Measurements from ENCODE around the gene IL22RA1.
A peak's percentile ranks its signal among the peaks of the same experiment; 100 is the strongest.

IL22RA1 gene

DNA sequence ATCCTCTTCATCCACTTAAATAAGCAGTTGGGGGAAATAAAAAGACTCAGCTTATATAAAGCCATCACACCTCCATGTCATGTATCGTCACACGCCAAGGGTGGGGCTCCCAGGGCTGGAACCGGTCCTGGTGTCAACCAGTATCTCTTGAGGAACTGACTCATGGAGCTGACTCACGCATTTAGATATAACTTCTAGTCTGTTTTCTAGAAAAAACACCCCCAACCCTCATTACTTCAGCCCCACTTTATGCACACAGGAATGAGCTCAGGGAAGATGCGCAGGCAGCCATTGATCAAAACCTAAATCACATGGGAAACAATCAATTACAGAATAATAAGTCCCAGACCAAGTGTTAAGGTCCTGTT is 6.9 kb upstream of the IL22RA1 start:
- Histone ChIP-seq H3K27ac (no peak overlapping the region), H3K9ac (no peak overlapping the region), H3K4me3 (IDR thresholded peaks at IDR 0.05; ENCODE audit: insufficient read depth, low read depth, low read length) (no peak overlapping the region), H3K27me3 (ENCODE audit: insufficient read depth, low read depth) (no peaks in the 10 kb centered on the region), H3K79me2 (ENCODE audit: insufficient read depth, low read depth) (no peaks in the 10 kb centered on the region), H3K36me3 (ENCODE audit: insufficient read depth) (no peaks in the 10 kb centered on the region), H2AFZ (ENCODE audit: low read depth) (peak overlapping the region; percentile 77; the same call in 1 of the 2 replicates), H4K20me1 (ENCODE audit: insufficient read depth) (no peaks in the 10 kb centered on the region), H3K4me1 (ENCODE audit: low read depth, poor library complexity, severe bottlenecking) (peaks cover 14% of the 10 kb centered on the region), H3K4me2 (no peak overlapping the region)
- TF ChIP-seq, protein P1, sequence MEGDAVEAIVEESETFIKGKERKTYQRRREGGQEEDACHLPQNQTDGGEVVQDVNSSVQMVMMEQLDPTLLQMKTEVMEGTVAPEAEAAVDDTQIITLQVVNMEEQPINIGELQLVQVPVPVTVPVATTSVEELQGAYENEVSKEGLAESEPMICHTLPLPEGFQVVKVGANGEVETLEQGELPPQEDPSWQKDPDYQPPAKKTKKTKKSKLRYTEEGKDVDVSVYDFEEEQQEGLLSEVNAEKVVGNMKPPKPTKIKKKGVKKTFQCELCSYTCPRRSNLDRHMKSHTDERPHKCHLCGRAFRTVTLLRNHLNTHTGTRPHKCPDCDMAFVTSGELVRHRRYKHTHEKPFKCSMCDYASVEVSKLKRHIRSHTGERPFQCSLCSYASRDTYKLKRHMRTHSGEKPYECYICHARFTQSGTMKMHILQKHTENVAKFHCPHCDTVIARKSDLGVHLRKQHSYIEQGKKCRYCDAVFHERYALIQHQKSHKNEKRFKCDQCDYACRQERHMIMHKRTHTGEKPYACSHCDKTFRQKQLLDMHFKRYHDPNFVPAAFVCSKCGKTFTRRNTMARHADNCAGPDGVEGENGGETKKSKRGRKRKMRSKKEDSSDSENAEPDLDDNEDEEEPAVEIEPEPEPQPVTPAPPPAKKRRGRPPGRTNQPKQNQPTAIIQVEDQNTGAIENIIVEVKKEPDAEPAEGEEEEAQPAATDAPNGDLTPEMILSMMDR (conservative IDR thresholded peaks at IDR 0.05; ENCODE audit: low read depth, low read length): no peak

- peaks cover 19% of the 10 kb centered on the region for H3K4me1 ChIP-seq (ENCODE audit: low read depth, poor library complexity, severe bottlenecking)
- TF ChIP-seq, protein P1 (conservative IDR thresholded peaks at IDR 0.05; ENCODE audit: low read depth, low read length): no peak
Measured at GRCh38 chr1:24147816-24148215, 4.9 kb upstream of the IL22RA1 start.

GRCh38 chr1:24147194-24147593 is 4.3 kb upstream of the IL22RA1 start:
- no peak overlapping the region for H2AFZ ChIP-seq (ENCODE audit: low read depth)
- no peak overlapping the region for H3K27ac ChIP-seq
- no peak overlapping the region for H3K4me3 ChIP-seq (IDR thresholded peaks at IDR 0.05; ENCODE audit: insufficient read depth, low read depth, low read length)
- H3K4me2 ChIP-seq: no peak overlapping the region
- H3K79me2 ChIP-seq (ENCODE audit: insufficient read depth, low read depth): no peaks in the 10 kb centered on the region
- H4K20me1 ChIP-seq (ENCODE audit: insufficient read depth): no peaks in the 10 kb centered on the region
- TF ChIP-seq, protein P1 (conservative IDR thresholded peaks at IDR 0.05; ENCODE audit: low read depth, low read length): no peak
- no peaks in the 10 kb centered on the region for H3K36me3 ChIP-seq (ENCODE audit: insufficient read depth)
- H3K27me3 ChIP-seq (ENCODE audit: insufficient read depth, low read depth): no peaks in the 10 kb centered on the region
- peaks cover 23% of the 10 kb centered on the region for H3K4me1 ChIP-seq (ENCODE audit: low read depth, poor library complexity, severe bottlenecking)
- no peak overlapping the region for H3K9ac ChIP-seq

More at GRCh38 chr1:24147816-24148215, 4.9 kb upstream of the IL22RA1 start:
- no peaks in the 10 kb centered on the region for H4K20me1 ChIP-seq (ENCODE audit: insufficient read depth)
- H3K27ac ChIP-seq: no peak overlapping the region
- H3K36me3 ChIP-seq (ENCODE audit: insufficient read depth): no peaks in the 10 kb centered on the region
- no peak overlapping the region for H2AFZ ChIP-seq (ENCODE audit: low read depth)
- no peak overlapping the region for H3K4me2 ChIP-seq
- H3K4me3 ChIP-seq (IDR thresholded peaks at IDR 0.05; ENCODE audit: insufficient read depth, low read depth, low read length): no peak overlapping the region
- H3K79me2 ChIP-seq (ENCODE audit: insufficient read depth, low read depth): no peaks in the 10 kb centered on the region
- H3K9ac ChIP-seq: no peak overlapping the region
- H3K27me3 ChIP-seq (ENCODE audit: insufficient read depth, low read depth): no peaks in the 10 kb centered on the region

- no peak overlapping the region for H3K9ac ChIP-seq
- H3K27me3 ChIP-seq (ENCODE audit: insufficient read depth, low read depth): no peaks in the 10 kb centered on the region
- H3K4me1 ChIP-seq (ENCODE audit: low read depth, poor library complexity, severe bottlenecking): peaks cover 16% of the 10 kb centered on the region
- H3K36me3 ChIP-seq (ENCODE audit: insufficient read depth): no peaks in the 10 kb centered on the region
- H2AFZ ChIP-seq (ENCODE audit: low read depth): no peak overlapping the region
- no peak overlapping the region for H3K4me3 ChIP-seq (IDR thresholded peaks at IDR 0.05; ENCODE audit: insufficient read depth, low read depth, low read length)
- H3K4me2 ChIP-seq: peak overlapping the region; percentile 92; the same call in 1 of the 2 replicates
- H3K79me2 ChIP-seq (ENCODE audit: insufficient read depth, low read depth): no peaks in the 10 kb centered on the region
- H4K20me1 ChIP-seq (ENCODE audit: insufficient read depth): no peaks in the 10 kb centered on the region
- TF ChIP-seq, protein P1 (conservative IDR thresholded peaks at IDR 0.05; ENCODE audit: low read depth, low read length): no peak
- no peak overlapping the region for H3K27ac ChIP-seq
Measured at GRCh38 chr1:24141311-24141997, 1.5 kb downstream of the IL22RA1 start.

Measured in KMS-11 (cell line).